Tibial nerve (tissue), 4 donors: ENCODE data around the gene ETV6. TPM values are rescaled to one million over a fixed set of nuclear protein-coding genes. Genes with fewer than 3 reads are reported as not detected.

Experiments used
- DNase-seq, 2 donors: peaks; one replicate each; pipeline ENCODE4 v3.0.0-alpha.2; 2019; ENCODE audit warnings: low spot score in 2 of 2
- H3K27ac ChIP-seq, 4 donors: fragments of 200-600 bp; sonication (generic) in 3 of 4; one replicate each; pipeline ENCODE4 v1.5.1; 2017 to 2019; ENCODE audit warnings: mild to moderate bottlenecking in 1 of 4
- H3K27me3 ChIP-seq, 2 donors: fragments of 200-600 bp; sonication (generic) in 1 of 2; one replicate each; pipeline versions ENCODE4 v1.5.1 to v1.6.0; 2017 to 2019
- H3K36me3 ChIP-seq, 3 donors: fragments of 200-600 bp; sonication (generic); one replicate each; pipeline ENCODE4 v1.5.1; 2018 to 2019
- H3K4me1 ChIP-seq, 4 donors: fragments of 200-600 bp; sonication (generic) in 3 of 4; one replicate each; pipeline ENCODE4 v1.5.1; 2017 to 2019
- H3K4me3 ChIP-seq, 4 donors: fragments of 200-600 bp; sonication (generic) in 3 of 4; one replicate each; pipeline ENCODE4 v1.5.1; 2017 to 2019; ENCODE audit warnings: mild to moderate bottlenecking in 1 of 4, moderate library complexity in 1 of 4
- H3K9me3 ChIP-seq, 4 donors: fragments of 200-600 bp; sonication (generic) in 3 of 4; one replicate each; pipeline ENCODE4 v1.5.1; 2017 to 2019
- CTCF ChIP-seq, 5 experiments: fragments of 200-600 bp in 3 of 5; fragments of 450-650 bp in 2 of 5; sonication (generic) in 3 of 5; IDR thresholded peaks; one replicate each; pipeline ENCODE4 v1.5.1; 2016 to 2019; ENCODE audit warnings: antibody characterized with exemption in 5 of 5, mild to moderate bottlenecking in 3 of 5, moderate library complexity in 2 of 5
- EP300 ChIP-seq, 2 donors: sonication (generic); formaldehyde crosslinking; IDR thresholded peaks; one replicate each; pipeline ENCODE4 v1.6.1; 2017; ENCODE audit warnings: antibody characterized with exemption in 2 of 2, mild to moderate bottlenecking in 1 of 2
- POLR2A ChIP-seq, 2 donors: fragments of 450-650 bp; IDR thresholded peaks; one replicate each; pipeline ENCODE4 v1.6.1; 2017; ENCODE audit warnings: antibody characterized with exemption in 2 of 2, mild to moderate bottlenecking in 2 of 2, moderate library complexity in 2 of 2
- WGBS, 2 donors: methylation state at CpG; one replicate each; pipeline ENCODE4 v1.1.5; 2018; 5-methylcytosine and 5-hydroxymethylcytosine counted together
- total RNA-seq, 4 donors: library from RNA; depleted of rRNA; stranded (reverse); fragments of >200 nt; gene quantifications; one replicate each; pipeline ENCODE4 v1.1.0, GENCODE V29; 2016

Gene ETV6
- total RNA-seq, 4 donors from 2014 or later: 6.7 to 14.1 (median 8.3) TPM

DNA sequence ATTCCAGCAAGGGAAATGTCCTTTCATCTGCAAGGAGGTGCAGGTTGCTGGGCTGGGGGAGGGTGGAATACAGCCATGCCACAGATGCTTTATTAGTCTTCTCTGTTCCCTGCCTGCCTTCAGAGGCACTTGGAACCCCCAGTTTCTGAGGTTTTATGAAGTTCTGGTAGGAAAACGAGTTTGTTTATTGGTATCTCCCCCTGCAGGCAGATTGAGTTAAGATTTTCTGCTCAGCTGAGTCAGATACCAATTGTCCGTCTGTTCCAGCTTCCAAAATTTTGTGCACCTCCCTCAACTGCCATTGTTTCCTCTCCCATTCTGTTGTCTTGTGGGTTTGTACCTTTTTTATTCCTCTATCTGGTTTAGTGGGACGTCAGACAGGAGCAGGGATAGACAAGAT is 155.6 kb downstream of the ETV6 start:
- H3K27me3 ChIP-seq: no peaks in the 10 kb centered on the region
- no peaks in the 10 kb centered on the region for H3K36me3 ChIP-seq
- no peaks in the 10 kb centered on the region for H3K9me3 ChIP-seq
- H3K4me3 ChIP-seq: no peak overlapping the region
- 59 to 78% methylated on average over 3 of the region's 3 CpGs for WGBS, 2 donors
- TF ChIP-seq CTCF (IDR thresholded peaks at IDR 0.05) (no peak), POLR2A (IDR thresholded peaks at IDR 0.05) (no peak), EP300 (IDR thresholded peaks at IDR 0.05) (no peak)
- no peak overlapping the region for H3K27ac ChIP-seq
- DNase-seq: no peak
- peaks cover 0 to 2% (median 0%) of the 10 kb centered on the region in 4 donors for H3K4me1 ChIP-seq

DNA sequence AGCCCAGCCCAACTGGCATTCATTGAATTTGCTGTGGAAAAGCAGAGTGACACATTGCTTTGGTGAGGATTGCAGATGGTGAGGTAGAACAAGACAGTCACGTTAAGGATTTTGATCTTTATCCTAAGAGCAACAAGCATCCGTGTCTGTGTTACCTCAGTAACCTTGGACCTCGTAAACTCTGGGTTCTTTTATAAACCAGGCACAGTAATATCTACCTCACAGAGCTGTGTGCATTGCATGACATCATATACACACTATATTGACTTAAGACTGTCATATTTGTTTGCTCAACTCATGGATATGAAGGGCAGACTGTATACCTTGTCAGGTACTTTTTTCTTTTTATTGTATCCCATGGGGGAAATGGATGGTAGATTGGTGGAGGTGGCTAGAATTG is 156.2 kb downstream of the ETV6 start:
- Histone ChIP-seq H3K9me3 (no peaks in the 10 kb centered on the region), H3K27ac (no peak overlapping the region)
- WGBS, 2 donors: 89 to 94% methylated on average over 3 of the region's 3 CpGs

GRCh38 chr12:11807458-11807857 is 158.0 kb downstream of the ETV6 start:
- Histone ChIP-seq H3K27ac (no peak overlapping the region), H3K9me3 (no peaks in the 10 kb centered on the region), H3K4me3 (no peak overlapping the region), H3K36me3 (no peaks in the 10 kb centered on the region), H3K27me3 (no peaks in the 10 kb centered on the region), H3K4me1 (peaks cover 5 to 26% (median 15%) of the 10 kb centered on the region in 4 donors)
- DNase-seq: no peak
- TF ChIP-seq POLR2A (IDR thresholded peaks at IDR 0.05) (no peak), CTCF (IDR thresholded peaks at IDR 0.05) (no peak), EP300 (IDR thresholded peaks at IDR 0.05) (no peak)

More for the DNA sequence above, 156.2 kb downstream of the ETV6 start:
- H3K4me1 ChIP-seq: peaks cover 0 to 8% (median 3%) of the 10 kb centered on the region in 4 donors
- no peaks in the 10 kb centered on the region for H3K27me3 ChIP-seq
- no peak for DNase-seq
- H3K36me3 ChIP-seq: no peaks in the 10 kb centered on the region
- no peak overlapping the region for H3K4me3 ChIP-seq
- TF ChIP-seq CTCF (IDR thresholded peaks at IDR 0.05) (no peak), EP300 (IDR thresholded peaks at IDR 0.05) (no peak), POLR2A (IDR thresholded peaks at IDR 0.05) (no peak)

DNA sequence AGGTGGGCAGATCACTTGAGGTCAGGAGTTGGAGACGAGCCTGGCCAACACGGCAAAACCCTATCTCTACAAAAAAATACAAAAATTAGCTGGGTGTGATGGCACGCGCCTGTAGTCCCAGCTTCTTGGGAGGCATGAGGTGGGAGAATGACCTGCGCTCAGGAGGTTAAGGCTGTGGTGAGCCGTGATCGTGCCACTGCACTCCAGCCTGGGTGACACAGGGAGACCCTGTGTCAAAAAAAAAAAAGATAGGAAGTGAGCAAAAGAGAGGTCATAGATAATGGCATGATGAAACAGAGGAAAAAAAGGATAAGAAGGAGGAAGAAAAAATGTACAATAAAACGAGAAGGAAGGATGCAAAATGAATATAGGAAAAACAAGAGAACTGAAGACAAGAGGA is 159.5 kb downstream of the ETV6 start:
- WGBS, 2 donors: 89 to 93% methylated on average over 8 of the region's 8 CpGs
- Histone ChIP-seq H3K4me3 (no peak overlapping the region), H3K27ac (no peak overlapping the region), H3K36me3 (no peaks in the 10 kb centered on the region), H3K4me1 (peaks cover 5 to 41% (median 28%) of the 10 kb centered on the region in 4 donors), H3K9me3 (no peaks in the 10 kb centered on the region), H3K27me3 (no peaks in the 10 kb centered on the region)
- TF ChIP-seq POLR2A (IDR thresholded peaks at IDR 0.05) (no peak), CTCF (IDR thresholded peaks at IDR 0.05) (no peak), EP300 (IDR thresholded peaks at IDR 0.05) (no peak)
- no peak for DNase-seq

- peaks cover 5 to 53% (median 34%) of the 10 kb centered on the region in 4 donors for H3K4me1 ChIP-seq
- DNase-seq: no peak
- no peaks in the 10 kb centered on the region for H3K36me3 ChIP-seq
- WGBS, 2 donors: 79 to 89% methylated on average over 3 of the region's 3 CpGs
- H3K4me3 ChIP-seq: no peak overlapping the region
- H3K27ac ChIP-seq: peak overlapping the region in 2 of 4 donors; percentile 14 to 85
- no peaks in the 10 kb centered on the region for H3K9me3 ChIP-seq
- H3K27me3 ChIP-seq: no peaks in the 10 kb centered on the region
- TF ChIP-seq POLR2A (IDR thresholded peaks at IDR 0.05): no peak
- TF ChIP-seq CTCF (IDR thresholded peaks at IDR 0.05): no peak
These were observed 160.7 kb downstream of the ETV6 start for GRCh38 chr12:11810206-11810545.
